GM10266 (cell line): Measurements from ENCODE around the gene C1QTNF6.

Experiments
- DNase-seq: peaks from one replicate; pipeline ENCODE4 v3.0.0; 2012; ENCODE audit errors: extremely low spot score
- TF ChIP-seq, protein P1 (sequence below): IDR thresholded peaks from 2 replicates; pipeline ENCODE4 v1.5.1; 2012; ENCODE audit warnings: mild to moderate bottlenecking, low read depth; ENCODE audit not compliant: control insufficient read depth, insufficient read depth; ENCODE audit errors: missing control alignments

C1QTNF6 gene

GRCh38 chr22:37192204-37192603 is 4.2 kb upstream of the C1QTNF6 start:
- TF ChIP-seq, protein P1, sequence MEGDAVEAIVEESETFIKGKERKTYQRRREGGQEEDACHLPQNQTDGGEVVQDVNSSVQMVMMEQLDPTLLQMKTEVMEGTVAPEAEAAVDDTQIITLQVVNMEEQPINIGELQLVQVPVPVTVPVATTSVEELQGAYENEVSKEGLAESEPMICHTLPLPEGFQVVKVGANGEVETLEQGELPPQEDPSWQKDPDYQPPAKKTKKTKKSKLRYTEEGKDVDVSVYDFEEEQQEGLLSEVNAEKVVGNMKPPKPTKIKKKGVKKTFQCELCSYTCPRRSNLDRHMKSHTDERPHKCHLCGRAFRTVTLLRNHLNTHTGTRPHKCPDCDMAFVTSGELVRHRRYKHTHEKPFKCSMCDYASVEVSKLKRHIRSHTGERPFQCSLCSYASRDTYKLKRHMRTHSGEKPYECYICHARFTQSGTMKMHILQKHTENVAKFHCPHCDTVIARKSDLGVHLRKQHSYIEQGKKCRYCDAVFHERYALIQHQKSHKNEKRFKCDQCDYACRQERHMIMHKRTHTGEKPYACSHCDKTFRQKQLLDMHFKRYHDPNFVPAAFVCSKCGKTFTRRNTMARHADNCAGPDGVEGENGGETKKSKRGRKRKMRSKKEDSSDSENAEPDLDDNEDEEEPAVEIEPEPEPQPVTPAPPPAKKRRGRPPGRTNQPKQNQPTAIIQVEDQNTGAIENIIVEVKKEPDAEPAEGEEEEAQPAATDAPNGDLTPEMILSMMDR = no peak
- DNase-seq = no peak

DNA sequence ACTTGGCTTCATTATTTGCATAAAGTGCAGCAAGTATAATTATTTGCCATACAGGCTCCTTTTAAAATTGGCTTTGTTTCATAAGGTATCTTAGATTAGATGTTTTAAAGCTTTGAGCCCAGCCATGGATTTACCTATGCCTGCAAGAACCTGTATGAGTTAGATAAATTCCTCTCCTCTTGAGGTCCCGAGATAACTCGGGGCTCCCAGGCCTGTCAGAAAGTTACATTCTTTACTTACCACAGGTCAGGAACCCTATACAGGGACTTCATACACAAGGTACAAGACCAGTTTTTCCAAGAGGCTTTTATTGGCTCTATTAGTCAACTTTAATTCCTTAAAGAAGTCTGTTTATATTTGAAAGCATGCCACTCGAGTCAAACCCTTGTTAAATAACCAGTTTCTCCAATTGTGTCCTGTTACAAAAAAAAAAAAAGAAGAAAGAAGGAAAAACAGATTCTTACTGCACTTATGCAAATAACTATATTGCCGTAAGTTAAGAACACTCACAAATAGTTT is 2.3 kb upstream of the C1QTNF6 start:
- DNase-seq = no peak
- TF ChIP-seq, protein P1 = no peak

- DNase-seq = no peak
- TF ChIP-seq, protein P1 = no peak
Observed at GRCh38 chr22:37188901-37189466, 937 bp upstream of the C1QTNF6 start.

- TF ChIP-seq, protein P1 = no peak
- no peak for DNase-seq
Observed at GRCh38 chr22:37187552-37187890, 526 bp downstream of the C1QTNF6 start.

- TF ChIP-seq, protein P1 = no peak
- no peak for DNase-seq
Observed at GRCh38 chr22:37186997-37187522, 987 bp downstream of the C1QTNF6 start.

GRCh38 chr22:37186228-37186996 is 1.6 kb downstream of the C1QTNF6 start:
- DNase-seq = peak; percentile 83
- TF ChIP-seq, protein P1 = no peak

DNA sequence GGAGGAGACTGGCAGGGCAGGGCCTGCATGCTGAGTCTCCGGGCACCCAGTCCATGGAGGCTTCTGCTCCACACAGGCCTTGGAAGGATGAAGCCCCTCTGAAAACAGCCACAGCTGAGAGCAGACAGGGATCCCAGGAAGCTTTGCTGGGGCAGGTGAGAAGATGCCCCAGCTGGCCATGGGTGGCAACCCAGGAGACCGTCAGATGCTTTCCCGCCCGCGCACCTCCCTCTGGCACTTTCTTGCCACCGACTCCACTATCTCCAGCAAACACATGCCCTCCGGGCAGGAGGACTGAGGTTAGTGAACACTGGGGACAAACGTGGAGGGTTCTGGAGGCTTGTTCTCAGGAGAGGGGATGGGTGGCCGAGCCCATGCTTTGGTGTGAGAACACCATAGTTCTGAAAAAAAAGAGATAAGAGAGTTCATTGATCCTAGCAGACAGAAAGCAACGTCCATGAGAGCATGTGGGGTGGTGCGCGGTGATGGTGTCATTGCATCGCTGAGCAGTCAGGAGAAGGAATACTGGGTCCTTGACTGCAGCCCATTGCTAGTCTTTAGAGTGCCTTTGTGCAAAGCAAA is 2.3 kb downstream of the C1QTNF6 start:
- no peak for DNase-seq
- TF ChIP-seq, protein P1 = no peak
